Uterus (tissue), 2 donors: ENCODE measurements around the gene JPH2.

Experiments
- POLR2A ChIP-seq, 2 donors: fragments of 450-650 bp; IDR thresholded peaks; one replicate each; pipeline ENCODE4 v1.6.1; 2016; ENCODE audit warnings: antibody characterized with exemption in 2 of 2, mild to moderate bottlenecking in 1 of 2, moderate library complexity in 1 of 2
- TF ChIP-seq, protein P1 (sequence below), 4 experiments: fragments of 200-600 bp in 2 of 4; fragments of 450-650 bp in 2 of 4; sonication (generic) in 2 of 4; IDR thresholded peaks; one replicate each; pipeline ENCODE4 v1.5.1; 2016 to 2019; ENCODE audit warnings: antibody characterized with exemption in 4 of 4, mild to moderate bottlenecking in 2 of 4, moderate library complexity in 1 of 4

DNA sequence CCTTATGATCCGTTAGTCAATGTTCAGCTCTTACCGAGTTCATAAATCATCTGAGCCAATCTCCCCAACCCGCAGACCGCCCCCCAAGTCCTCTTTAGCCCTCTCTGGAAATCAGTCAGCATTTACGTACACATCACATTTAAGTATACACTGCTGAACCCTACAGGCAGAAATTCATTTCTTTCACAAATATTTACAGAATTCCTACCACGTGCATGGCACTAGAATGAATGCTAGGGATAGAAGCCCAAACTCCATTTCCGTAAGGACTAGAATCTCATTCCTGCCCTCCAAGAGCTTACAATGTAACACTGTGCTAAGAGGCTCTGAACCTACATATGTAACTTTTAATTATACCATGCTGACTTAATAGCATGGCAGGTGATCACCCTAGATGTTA, 21.8 kb upstream of the JPH2 start:
- no peak for TF ChIP-seq POLR2A (IDR thresholded peaks at IDR 0.05)
- TF ChIP-seq, protein P1, sequence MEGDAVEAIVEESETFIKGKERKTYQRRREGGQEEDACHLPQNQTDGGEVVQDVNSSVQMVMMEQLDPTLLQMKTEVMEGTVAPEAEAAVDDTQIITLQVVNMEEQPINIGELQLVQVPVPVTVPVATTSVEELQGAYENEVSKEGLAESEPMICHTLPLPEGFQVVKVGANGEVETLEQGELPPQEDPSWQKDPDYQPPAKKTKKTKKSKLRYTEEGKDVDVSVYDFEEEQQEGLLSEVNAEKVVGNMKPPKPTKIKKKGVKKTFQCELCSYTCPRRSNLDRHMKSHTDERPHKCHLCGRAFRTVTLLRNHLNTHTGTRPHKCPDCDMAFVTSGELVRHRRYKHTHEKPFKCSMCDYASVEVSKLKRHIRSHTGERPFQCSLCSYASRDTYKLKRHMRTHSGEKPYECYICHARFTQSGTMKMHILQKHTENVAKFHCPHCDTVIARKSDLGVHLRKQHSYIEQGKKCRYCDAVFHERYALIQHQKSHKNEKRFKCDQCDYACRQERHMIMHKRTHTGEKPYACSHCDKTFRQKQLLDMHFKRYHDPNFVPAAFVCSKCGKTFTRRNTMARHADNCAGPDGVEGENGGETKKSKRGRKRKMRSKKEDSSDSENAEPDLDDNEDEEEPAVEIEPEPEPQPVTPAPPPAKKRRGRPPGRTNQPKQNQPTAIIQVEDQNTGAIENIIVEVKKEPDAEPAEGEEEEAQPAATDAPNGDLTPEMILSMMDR (IDR thresholded peaks at IDR 0.05): no peak
